ENCODE results near the gene TRIM6. TPM values are rescaled to one million over a fixed set of nuclear protein-coding genes. Genes with fewer than 3 reads are reported as not detected.

TRIM6 gene
- total and polyA plus RNA-seq, 9 of the 15 experiments (the other 6 are each of a cell fraction or from before 2014, with no cell fraction given), result 5.0 to 11.8 (median 8.7) TPM

DNA sequence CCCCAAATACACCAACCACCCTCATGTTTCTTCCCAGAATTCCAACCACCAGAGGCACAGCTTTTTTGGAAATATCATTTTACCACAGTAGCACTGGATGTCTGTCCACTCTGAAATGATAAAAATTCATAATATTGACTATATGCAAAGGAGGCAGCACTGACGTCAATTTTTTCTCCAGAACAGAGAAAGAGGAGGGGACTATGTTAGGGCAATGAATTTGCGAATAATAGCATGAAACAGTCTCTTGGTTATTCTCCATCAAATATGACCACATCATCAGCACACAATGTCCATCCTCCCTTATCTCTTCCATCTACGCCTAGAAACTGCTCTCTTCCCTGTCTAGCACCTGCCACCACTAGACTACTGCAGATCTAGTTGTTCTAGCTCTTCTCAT, 49.7 kb downstream of the TRIM6 start (continued):
- TF ChIP-seq SMARCC2 (IDR thresholded peaks at IDR 0.05; ENCODE audit: low read depth) (no peak), FIP1L1 (IDR thresholded peaks at IDR 0.05; ENCODE audit: low read depth, low read length, poor library complexity, severe bottlenecking) (no peak)
- TF ChIP-seq, protein P1, sequence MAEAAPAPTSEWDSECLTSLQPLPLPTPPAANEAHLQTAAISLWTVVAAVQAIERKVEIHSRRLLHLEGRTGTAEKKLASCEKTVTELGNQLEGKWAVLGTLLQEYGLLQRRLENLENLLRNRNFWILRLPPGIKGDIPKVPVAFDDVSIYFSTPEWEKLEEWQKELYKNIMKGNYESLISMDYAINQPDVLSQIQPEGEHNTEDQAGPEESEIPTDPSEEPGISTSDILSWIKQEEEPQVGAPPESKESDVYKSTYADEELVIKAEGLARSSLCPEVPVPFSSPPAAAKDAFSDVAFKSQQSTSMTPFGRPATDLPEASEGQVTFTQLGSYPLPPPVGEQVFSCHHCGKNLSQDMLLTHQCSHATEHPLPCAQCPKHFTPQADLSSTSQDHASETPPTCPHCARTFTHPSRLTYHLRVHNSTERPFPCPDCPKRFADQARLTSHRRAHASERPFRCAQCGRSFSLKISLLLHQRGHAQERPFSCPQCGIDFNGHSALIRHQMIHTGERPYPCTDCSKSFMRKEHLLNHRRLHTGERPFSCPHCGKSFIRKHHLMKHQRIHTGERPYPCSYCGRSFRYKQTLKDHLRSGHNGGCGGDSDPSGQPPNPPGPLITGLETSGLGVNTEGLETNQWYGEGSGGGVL (CRISPR knock-in tag; IDR thresholded peaks at IDR 0.05), result no peak
- TF ChIP-seq, protein P2, sequence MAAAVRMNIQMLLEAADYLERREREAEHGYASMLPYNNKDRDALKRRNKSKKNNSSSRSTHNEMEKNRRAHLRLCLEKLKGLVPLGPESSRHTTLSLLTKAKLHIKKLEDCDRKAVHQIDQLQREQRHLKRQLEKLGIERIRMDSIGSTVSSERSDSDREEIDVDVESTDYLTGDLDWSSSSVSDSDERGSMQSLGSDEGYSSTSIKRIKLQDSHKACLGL (CRISPR knock-in tag; IDR thresholded peaks at IDR 0.05; ENCODE audit: borderline replicate concordance, poor library complexity, severe bottlenecking), result no peak

GRCh38 chr11:5655474-5655873, 59.0 kb downstream of the TRIM6 start:
- H3K36me3 ChIP-seq (ENCODE audit: control insufficient read depth, insufficient read depth, low read length), result no peaks in the 10 kb centered on the region
- no TSS peak for BruUV-seq (replicated peaks)
- H3K9me1 ChIP-seq (ENCODE audit: control insufficient read depth, insufficient read depth, low read length), result no peaks in the 10 kb centered on the region
- CTCF ChIA-PET (ENCODE audit: low intra/inter-chr PET ratio), result no interaction called here
- POLR2A ChIA-PET, result no interaction called here
- TF ChIP-seq, protein P3, sequence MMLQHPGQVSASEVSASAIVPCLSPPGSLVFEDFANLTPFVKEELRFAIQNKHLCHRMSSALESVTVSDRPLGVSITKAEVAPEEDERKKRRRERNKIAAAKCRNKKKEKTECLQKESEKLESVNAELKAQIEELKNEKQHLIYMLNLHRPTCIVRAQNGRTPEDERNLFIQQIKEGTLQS (IDR thresholded peaks at IDR 0.05), result peak; percentile 55
- TF ChIP-seq, protein P3 (CRISPR knock-in tag; conservative IDR thresholded peaks at IDR 0.05), result no peak
- peak; percentile 32; the same call in 1 of the 2 replicates for TF ChIP-seq ATF7 (IDR thresholded peaks at IDR 0.05)
- TF ChIP-seq SMARCB1 (IDR thresholded peaks at IDR 0.05; ENCODE audit: insufficient read length, low read depth), result no peak
- no peak for TF ChIP-seq USF2 (CRISPR knock-in tag; IDR thresholded peaks at IDR 0.05)
- no peak for TF ChIP-seq ATF1 (CRISPR knock-in tag; IDR thresholded peaks at IDR 0.05)
- TF ChIP-seq ATF1 (tag; IDR thresholded peaks at IDR 0.05), result 0 out of 2 replicates have a peak, but pooled peaks have one; percentile 39
- TF ChIP-seq RFX5 (IDR thresholded peaks at IDR 0.05; ENCODE audit: low read depth, low read length), result no peak
- no peak overlapping the region for H3K4me2 ChIP-seq (ENCODE audit: insufficient read depth, low read length)
- no peaks in the 10 kb centered on the region for H3K9me3 ChIP-seq (replicated peaks; ENCODE audit: control insufficient read depth, insufficient read depth, low read depth, low read length)
- H3K9ac ChIP-seq (ENCODE audit: insufficient read depth in 1 of 2, low read depth in 2 of 2, low read length in 2 of 2), result no peak overlapping the region
- H3K27me3 ChIP-seq (ENCODE audit: control insufficient read depth in 2 of 2, insufficient read depth in 2 of 2, low read length in 2 of 2), result no peaks in the 10 kb centered on the region
- 39% methylated on average over 4 of the region's 4 CpGs for WGBS (ENCODE audit: insufficient coverage, low coverage, missing lambda C conversion rate)
- H3K79me2 ChIP-seq (ENCODE audit: control insufficient read depth, insufficient read depth, low read length), result no peaks in the 10 kb centered on the region
- H3K4me3 ChIP-seq, result no peak overlapping the region
- no peak for FAIRE-seq
- H4K20me1 ChIP-seq (replicated peaks; ENCODE audit: control insufficient read depth, insufficient read depth, low read length), result no peaks in the 10 kb centered on the region
- intact Hi-C loops (cut with micrococcal nuclease), result no loop called here
- in situ Hi-C loops (cut with MboI), result no loop called here
- H2AFZ ChIP-seq (ENCODE audit: low read depth, low read length), result no peak overlapping the region
- H3K4me1 ChIP-seq (replicated peaks in 1 of 2; ENCODE audit: control insufficient read depth in 2 of 2, insufficient read depth in 2 of 2, low read length in 2 of 2), result no peaks in the 10 kb centered on the region
- H3K27ac ChIP-seq (ENCODE audit: extremely low read depth, low read depth, low read length), result no peak overlapping the region
- no peak for DNase-seq (ENCODE audit: extremely low read depth in 1 of 4, low spot score in 3 of 4)
- no peak for ATAC-seq
